ENCODE data around the gene NFIX.
A peak's percentile ranks its signal among the peaks of the same experiment; 100 is the strongest.

The NFIX gene

DNA sequence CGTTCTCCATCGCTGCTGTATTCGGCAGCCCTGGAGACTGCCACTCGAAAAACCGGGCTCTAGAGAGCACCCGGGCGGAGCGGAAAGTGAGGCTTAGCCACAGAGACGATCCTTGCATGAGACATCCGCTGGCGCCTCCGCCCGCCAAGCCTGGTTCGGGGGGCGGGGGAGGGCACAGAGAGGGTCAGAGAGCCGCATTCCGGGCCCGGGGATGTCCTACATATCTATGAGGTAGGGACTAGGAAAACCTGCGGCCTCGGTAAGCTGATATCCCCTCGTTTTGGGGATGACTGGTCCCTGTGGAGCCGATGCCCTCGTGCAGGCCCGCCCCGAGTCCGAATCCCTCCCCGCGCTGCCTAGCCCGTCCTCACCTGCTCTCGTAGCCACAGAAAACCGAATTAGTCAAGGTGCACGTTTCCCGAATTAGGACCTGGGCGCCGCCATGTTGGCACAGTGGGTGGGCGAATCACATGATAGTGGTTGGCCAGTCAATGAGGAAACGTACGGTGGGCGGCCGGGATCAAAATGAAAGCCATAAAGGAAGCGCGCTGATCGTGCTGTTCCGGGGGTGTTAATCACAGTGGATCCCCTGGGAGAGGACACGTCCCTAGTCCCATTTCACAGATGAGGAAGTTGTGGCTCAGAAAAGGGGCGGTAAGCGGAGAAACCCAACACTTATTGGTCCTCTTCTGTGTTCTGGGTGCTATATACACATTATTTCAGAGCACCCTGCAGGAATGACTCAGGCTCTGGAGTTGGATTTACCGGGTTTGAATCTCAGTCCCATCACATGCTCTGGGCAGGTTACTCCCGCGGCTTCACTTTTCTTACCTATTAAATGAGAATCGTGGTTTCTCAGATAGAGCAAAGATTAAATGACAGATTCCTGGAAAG is 121.3 kb downstream of the NFIX start, which contains the start of gene TRMT1:
TRMT1 (minus strand) TSS at position 459 of the 894 bp plus-strand sequence; CDS start at position 118, 341 bp downstream.
- Histone ChIP-seq H3K4me1 (ENCODE audit: low read depth, poor library complexity, severe bottlenecking) (peaks cover 17% of the 10 kb centered on the region), H3K9ac (peak within 1 kb of the TSS; percentile 90), H3K4me3 (IDR thresholded peaks at IDR 0.05; ENCODE audit: insufficient read depth, low read depth, low read length) (no peak within 1 kb of the TSS), H4K20me1 (ENCODE audit: insufficient read depth) (peaks cover 4% of the 10 kb centered on the region; the same call in 1 of the 2 replicates), H3K36me3 (ENCODE audit: insufficient read depth) (no peaks in the 10 kb centered on the region), H3K27me3 (ENCODE audit: insufficient read depth, low read depth) (no peaks in the 10 kb centered on the region), H3K27ac (peak within 1 kb of the TSS; percentile 75), H3K79me2 (ENCODE audit: insufficient read depth, low read depth) (peaks cover 50% of the 10 kb centered on the region), H2AFZ (ENCODE audit: low read depth) (peak within 1 kb of the TSS; percentile 75), H3K4me2 (peak within 1 kb of the TSS; percentile 76)
- TF ChIP-seq, protein P1, sequence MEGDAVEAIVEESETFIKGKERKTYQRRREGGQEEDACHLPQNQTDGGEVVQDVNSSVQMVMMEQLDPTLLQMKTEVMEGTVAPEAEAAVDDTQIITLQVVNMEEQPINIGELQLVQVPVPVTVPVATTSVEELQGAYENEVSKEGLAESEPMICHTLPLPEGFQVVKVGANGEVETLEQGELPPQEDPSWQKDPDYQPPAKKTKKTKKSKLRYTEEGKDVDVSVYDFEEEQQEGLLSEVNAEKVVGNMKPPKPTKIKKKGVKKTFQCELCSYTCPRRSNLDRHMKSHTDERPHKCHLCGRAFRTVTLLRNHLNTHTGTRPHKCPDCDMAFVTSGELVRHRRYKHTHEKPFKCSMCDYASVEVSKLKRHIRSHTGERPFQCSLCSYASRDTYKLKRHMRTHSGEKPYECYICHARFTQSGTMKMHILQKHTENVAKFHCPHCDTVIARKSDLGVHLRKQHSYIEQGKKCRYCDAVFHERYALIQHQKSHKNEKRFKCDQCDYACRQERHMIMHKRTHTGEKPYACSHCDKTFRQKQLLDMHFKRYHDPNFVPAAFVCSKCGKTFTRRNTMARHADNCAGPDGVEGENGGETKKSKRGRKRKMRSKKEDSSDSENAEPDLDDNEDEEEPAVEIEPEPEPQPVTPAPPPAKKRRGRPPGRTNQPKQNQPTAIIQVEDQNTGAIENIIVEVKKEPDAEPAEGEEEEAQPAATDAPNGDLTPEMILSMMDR (conservative IDR thresholded peaks at IDR 0.05; ENCODE audit: low read depth, low read length) = no peak

DNA sequence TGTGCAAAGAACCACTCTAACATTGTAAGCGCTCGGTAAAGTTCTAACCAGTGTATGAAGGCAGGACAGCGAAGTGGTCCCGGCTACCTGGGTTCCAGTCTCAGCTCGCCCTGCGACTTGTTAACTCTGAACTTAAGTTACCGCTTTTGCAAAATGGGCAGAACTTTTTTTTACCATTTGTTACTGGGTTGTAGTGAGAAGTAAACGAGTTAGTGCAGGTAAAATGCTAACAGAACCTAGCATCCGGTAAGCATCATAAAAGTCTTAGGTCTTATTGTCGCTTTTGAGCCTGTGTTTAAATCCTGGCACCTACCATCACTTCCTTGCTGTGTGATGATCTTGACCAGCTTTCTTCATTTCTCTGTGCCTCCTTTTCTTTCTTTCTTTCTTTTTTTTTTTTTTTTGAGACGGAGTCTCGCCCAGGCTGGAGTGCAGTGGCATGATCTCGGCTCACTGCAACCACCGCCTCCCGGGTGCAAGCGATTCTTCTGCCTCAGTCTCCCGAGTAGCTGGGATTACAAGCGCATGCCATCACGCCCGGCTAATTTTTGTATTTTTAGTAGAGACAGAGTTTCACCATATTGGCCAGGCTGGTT is 122.0 kb downstream of the NFIX start:
- Histone ChIP-seq H2AFZ (ENCODE audit: low read depth) (peak overlapping the region; percentile 75), H3K36me3 (ENCODE audit: insufficient read depth) (no peaks in the 10 kb centered on the region), H3K27ac (peak overlapping the region; percentile 75), H3K27me3 (ENCODE audit: insufficient read depth, low read depth) (no peaks in the 10 kb centered on the region), H3K4me2 (peak overlapping the region; percentile 76), H3K4me1 (ENCODE audit: low read depth, poor library complexity, severe bottlenecking) (peaks cover 17% of the 10 kb centered on the region), H3K9ac (peak overlapping the region; percentile 90), H4K20me1 (ENCODE audit: insufficient read depth) (peaks cover 4% of the 10 kb centered on the region; the same call in 1 of the 2 replicates), H3K4me3 (IDR thresholded peaks at IDR 0.05; ENCODE audit: insufficient read depth, low read depth, low read length) (no peak overlapping the region), H3K79me2 (ENCODE audit: insufficient read depth, low read depth) (peaks cover 57% of the 10 kb centered on the region)
- TF ChIP-seq, protein P1 (conservative IDR thresholded peaks at IDR 0.05; ENCODE audit: low read depth, low read length) = no peak

DNA sequence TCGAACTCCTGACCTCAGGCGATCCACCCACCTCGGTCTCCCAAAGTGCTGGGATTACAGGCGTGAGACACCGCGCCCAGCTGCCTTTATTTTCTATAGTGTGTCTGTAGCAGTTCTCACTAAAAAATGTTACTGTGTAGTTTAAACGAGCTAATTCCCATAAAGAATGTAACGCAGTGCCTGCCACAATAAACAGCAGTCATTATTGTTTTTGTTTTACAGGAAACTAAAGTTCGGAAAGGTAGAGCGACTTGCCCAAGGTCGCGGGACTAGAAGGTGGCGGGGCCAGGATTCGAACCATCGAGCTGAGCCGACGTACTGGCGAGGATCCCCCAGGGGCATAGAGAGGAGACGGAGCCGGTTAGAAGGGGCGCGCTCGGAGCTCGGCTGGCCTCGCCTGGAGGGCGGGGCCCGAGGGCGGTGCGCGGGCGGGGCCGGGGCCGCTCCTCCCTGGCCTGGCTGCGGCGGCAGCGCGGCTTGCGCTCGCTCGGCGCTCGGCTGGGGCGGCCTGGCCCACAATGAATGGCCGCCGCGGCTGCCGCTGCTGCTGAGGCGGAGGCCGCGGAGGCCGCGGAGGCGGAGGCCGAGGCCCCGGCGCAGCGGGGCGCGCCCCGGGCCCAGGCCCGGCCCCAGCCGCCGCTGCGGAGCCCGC is 122.6 kb downstream of the NFIX start, which contains the start of gene NACC1:
NACC1 (plus strand) TSS at position 493 of the 652 bp plus-strand sequence. CDS start 16,944 bp downstream, outside the sequence.
- H3K79me2 ChIP-seq (ENCODE audit: insufficient read depth, low read depth) = peaks cover 62% of the 10 kb centered on the region
- peaks cover 4% of the 10 kb centered on the region; the same call in 1 of the 2 replicates for H4K20me1 ChIP-seq (ENCODE audit: insufficient read depth)
- H3K27me3 ChIP-seq (ENCODE audit: insufficient read depth, low read depth) = no peaks in the 10 kb centered on the region
- H3K4me2 ChIP-seq = peak within 1 kb of the TSS; percentile 76
- H3K4me1 ChIP-seq (ENCODE audit: low read depth, poor library complexity, severe bottlenecking) = peaks cover 17% of the 10 kb centered on the region
- peak within 1 kb of the TSS; percentile 75 for H2AFZ ChIP-seq (ENCODE audit: low read depth)
- peak within 1 kb of the TSS; percentile 75 for H3K27ac ChIP-seq
- TF ChIP-seq, protein P1 (conservative IDR thresholded peaks at IDR 0.05; ENCODE audit: low read depth, low read length) = no peak
- H3K9ac ChIP-seq = peak within 1 kb of the TSS; percentile 90
- no peaks in the 10 kb centered on the region for H3K36me3 ChIP-seq (ENCODE audit: insufficient read depth)
- no peak within 1 kb of the TSS for H3K4me3 ChIP-seq (IDR thresholded peaks at IDR 0.05; ENCODE audit: insufficient read depth, low read depth, low read length)
